GM21423 (cell line): ENCODE measurements around the gene RD3L.
"Not testable (repeated sequence)": the region's sequence is repeated elsewhere in the genome, so short reads cannot be mapped to it uniquely, and the experiment has no call there.

ENCODE experiments used
- ATAC-seq: cut with Tn5 transposase; IDR thresholded peaks from one replicate; pipeline ENCODE4 v1.9.1; 2021; ENCODE audit warnings: mild to moderate bottlenecking, moderate library complexity; ENCODE audit not compliant: unreplicated experiment

RD3L gene

DNA sequence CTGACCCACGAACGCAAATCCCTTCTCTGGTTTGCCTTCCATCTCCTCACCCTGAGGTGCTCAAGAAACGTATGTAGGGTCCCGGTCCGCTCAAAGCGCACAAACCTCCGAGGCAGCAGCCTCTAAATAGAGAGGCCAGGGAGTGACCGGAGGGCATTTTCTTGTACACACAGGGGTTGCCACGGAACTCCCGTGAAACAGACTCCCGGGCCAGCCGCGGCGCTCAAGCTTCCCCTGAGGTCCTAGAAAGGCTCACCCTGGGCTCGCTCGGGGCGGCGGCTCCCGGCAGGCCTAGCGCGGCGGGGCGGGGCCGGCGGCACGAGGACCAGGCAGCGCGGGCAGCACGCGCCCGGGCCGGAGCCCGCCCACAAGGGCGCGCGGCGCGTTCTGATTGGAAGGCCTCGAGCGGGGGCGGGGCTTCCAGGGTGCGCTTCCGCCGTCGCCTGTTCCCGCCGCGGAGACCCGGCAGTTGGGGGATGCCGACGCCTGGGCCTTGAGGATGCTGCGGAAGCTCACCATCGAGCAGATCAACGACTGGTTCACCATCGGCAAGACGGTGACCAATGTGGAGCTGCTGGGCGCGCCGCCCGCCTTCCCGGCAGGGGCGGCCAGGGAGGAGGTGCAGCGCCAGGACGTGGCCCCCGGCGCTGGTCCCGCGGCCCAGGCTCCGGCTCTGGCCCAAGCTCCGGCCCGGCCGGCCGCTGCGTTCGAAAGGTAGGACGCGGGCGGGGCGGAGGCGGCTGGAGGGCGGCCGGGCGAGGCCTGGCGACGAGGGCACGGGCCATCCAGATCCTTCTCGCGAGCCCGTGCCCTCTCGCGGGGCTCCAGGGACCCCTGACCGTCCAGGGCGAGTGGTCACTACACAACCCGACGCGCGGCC is 14.1 kb downstream of the RD3L start, which contains the start of gene TDRD9:
Gene TDRD9, plus strand, starts transcription at position 446 of the 880 bp plus-strand sequence. Its CDS starts 54 bp downstream, at position 500.
- no peak for ATAC-seq

- no peak for ATAC-seq
Measured at GRCh38 chr14:103927566-103927965, 14.8 kb downstream of the RD3L start.

GRCh38 chr14:103925316-103925715 is 17.0 kb downstream of the RD3L start:
- ATAC-seq, result no peak

- no peak for ATAC-seq
Measured at GRCh38 chr14:103923863-103924262, 18.5 kb downstream of the RD3L start.

DNA sequence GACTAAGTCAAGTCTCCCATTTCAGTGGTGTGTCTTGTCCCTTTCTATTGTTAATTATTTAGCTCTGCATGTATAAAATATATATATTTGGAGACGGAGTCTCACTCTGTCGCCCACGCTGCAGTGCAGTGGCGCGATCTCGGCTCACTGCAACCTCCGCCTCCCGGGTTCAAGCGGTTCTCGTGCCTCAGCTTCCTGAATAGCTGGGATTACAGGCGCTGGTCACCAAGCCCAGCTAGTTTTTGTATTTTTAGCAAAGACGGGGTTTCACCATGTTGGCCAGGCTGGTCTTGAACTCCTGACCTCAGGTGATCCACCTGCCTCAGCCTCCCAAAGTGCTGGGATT is 20.5 kb downstream of the RD3L start:
- ATAC-seq, result not testable (repeated sequence)

- peak; percentile 94 for ATAC-seq
Measured at GRCh38 chr14:103920981-103921854, 21.1 kb downstream of the RD3L start.

DNA sequence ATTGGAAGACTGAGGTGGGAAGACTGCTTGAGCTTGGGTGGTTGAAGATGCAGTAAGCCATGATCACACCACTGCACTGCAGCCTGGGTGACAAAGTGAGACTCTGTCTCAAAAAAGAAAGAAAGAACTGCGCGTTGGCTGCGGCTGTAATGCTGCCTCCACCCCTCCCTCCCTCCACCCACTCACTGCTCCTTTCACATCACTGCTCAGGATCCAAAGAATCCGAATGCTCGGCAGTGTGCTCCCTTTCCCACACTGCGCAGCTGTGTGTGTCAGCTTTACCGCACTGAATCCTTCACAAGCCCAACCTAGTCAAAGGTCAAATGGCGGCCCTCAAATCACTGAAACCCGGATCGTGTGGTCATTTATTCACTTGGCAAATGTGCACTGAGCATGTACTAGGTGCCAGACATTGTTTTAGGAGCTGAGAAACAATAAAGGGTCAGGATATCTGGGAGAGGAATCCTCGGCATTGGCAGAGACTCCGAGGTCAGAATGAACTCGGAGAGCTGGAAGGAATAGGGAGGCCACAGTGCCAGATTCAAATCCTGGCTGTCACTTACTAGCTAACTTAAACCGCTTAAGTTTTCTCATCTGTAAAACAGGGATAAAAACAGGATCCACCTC is 25.6 kb downstream of the RD3L start:
- no peak for ATAC-seq

GRCh38 chr14:103915616-103916015 is 26.7 kb downstream of the RD3L start:
- ATAC-seq, result no peak

GRCh38 chr14:103910984-103911383 is 31.3 kb downstream of the RD3L start:
- ATAC-seq, result no peak

DNA sequence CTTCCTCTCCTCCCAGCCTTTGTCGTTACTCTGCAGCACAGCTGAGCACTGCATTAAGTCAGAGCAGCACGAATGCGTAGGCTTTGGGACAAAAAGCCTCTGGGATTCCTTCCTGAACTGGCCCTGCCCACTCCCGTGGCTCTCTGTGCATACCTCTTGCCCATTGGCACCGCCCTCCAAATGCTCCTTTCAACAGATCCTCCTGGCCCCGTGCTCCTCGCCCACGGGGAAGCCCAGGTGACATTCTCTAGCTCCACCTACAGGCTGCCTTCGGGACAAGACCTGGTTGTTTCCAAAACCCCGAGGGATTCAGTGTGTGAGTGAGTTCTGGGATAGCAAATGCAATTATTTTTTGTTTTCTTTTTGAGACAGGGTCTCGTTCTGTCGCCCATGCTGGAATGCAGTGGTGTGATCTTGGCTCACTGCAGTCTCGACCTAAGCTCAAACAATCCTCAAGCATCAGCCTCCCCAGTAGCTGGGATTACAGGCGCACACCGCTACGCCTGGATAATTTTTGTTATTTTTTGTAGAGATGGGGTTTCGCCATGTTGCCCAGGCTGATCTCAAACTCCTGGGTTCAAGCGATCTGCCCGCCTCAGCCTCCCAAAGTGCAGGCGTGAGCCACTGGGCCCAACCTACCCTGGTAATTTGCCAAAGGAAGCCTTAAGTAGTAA is 31.9 kb downstream of the RD3L start:
- peak; percentile 53 for ATAC-seq

DNA sequence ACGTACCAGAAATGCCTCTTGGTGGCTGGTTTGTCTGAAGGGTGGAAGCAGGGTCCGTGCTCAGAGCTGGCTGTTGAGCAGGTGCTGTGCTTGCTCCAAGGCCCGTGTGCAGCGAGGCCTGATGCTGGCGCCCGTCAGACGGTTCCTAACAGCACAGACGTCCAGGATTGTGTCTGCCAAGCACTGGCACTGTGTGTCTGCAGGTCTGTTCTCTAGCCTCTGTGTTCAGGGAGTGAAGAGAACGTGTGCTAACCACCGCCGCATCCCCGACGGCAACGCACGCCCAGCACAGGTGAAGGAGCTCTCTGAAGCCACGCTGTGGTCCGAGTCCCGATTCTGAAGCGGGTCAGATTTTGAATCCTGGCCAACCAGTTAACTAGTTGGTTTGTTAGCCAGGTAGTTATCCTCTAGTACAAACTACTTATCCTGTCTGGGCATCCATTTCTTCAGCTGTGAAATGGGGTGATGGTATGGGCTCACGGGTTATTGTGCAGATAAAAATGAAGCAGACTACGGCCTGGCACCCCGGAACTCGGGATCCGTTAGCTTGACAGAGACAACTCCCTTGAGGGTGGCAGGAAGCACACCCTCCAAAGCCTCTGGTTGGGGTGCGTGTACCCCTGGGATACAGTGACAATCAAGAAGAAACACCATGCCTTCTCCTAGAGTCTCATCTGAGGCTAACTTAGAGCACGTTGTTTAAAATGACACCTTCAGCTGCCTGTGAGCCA is 32.6 kb downstream of the RD3L start:
- ATAC-seq, result no peak

DNA sequence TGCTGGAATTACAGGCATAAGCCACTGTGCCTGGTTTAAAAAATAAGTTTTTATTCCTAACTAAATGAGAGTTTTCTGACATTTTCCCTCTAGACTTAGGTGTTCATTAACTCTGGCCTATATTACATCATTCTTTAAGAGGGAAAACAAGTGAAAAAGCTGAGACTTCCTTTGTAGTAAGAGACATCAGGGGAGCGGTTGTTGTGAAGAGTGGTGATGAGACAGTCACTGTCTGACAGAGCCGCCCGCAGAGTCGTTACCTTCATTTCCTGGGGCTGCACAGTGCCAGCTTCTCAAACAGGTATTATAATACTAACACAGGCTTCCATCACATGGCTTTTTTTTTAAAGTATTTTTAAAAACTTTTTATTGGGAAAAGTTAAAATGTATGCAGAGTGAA is 33.7 kb downstream of the RD3L start:
- no peak for ATAC-seq

GRCh38 chr14:103905842-103906456 is 36.4 kb downstream of the RD3L start:
- ATAC-seq, result no peak

- ATAC-seq, result no peak
Measured at GRCh38 chr14:103904493-103905107, 37.7 kb downstream of the RD3L start.

- no peak for ATAC-seq
Measured at GRCh38 chr14:103899833-103900232, 42.5 kb downstream of the RD3L start.

GRCh38 chr14:103899316-103899715 is 43.0 kb downstream of the RD3L start:
- no peak for ATAC-seq

- no peak for ATAC-seq
Measured at GRCh38 chr14:103898711-103899110, 43.6 kb downstream of the RD3L start.

DNA sequence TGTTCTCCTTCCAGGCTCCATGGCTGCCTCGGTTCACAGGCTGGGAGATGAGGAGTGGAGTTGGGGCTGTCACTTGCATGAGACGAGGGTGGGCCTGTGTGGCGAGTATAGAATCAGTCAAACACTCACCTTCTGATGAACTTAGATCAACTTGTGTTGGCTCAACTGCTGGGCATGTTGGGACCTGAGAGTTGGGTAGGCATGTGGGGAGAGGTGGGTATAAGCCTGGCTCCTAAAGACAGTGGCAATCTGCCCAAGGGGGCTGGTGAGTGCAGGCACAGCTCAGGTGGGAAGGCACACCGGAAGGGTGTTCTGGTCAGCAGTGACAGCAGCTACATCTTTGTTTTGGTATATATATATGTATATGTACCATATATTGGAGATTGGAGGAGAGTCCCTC is 44.1 kb downstream of the RD3L start:
- ATAC-seq, result no peak
